GM19043 (cell line): ENCODE data around the gene ZDHHC3.
"Not testable (repeated sequence)": the region's sequence is repeated elsewhere in the genome, so short reads cannot be mapped to it uniquely, and the experiment has no call there.

Experiments used
- ATAC-seq: cut with Tn5 transposase; IDR thresholded peaks from one replicate; pipeline ENCODE4 v1.9.1; 2021; ENCODE audit warnings: low read depth; ENCODE audit not compliant: unreplicated experiment

ZDHHC3 gene

DNA sequence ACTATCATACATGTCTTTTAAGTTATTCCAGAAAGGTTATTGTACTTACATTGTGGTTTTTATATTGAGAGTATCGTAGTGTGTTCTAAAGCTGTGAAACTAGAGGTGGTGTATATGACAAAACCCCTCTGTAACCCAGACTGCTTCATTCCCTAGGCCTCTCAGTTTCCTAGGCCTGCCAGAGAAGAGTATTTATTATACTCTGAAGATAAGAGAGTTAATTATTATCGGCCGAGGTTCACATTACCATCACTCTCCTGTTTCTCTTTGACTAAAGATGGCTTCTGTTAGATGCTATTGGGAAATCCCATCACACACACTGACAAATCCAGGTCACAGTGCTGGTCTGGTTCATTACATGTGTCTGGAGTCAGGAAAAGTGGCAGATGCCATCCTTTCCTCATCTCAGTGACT, 20.6 kb upstream of the ZDHHC3 start:
- no peak for ATAC-seq

DNA sequence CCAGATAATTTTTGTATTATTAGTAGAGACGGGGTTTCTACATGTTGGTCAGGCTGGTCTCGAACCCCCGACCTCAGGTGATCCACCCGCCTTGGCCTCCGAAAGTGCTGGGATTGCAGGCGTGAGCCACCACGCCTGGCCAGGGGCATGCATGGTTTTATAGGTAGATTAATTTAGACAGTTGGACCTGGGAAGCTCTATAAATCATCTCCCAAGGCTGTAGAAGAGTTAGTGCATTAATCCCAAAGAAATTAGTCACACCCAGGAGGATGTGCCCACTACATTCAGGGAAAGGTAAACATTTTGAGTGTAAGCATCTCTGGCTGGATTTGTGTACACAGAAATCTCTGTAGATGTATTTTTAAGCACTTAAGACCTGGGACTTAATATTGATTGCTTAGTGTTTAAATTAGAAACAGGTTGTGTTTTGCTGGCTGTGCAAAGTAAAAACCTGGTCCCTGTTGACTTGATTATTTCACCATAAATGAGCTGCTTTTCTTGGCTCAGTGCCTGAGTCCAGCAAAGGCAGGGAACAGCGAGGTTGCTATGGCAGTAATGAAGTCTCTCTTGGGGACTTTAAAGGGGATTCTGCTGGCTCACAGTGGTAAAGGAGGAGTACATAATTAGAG, 19.3 kb upstream of the ZDHHC3 start:
- ATAC-seq = no peak

DNA sequence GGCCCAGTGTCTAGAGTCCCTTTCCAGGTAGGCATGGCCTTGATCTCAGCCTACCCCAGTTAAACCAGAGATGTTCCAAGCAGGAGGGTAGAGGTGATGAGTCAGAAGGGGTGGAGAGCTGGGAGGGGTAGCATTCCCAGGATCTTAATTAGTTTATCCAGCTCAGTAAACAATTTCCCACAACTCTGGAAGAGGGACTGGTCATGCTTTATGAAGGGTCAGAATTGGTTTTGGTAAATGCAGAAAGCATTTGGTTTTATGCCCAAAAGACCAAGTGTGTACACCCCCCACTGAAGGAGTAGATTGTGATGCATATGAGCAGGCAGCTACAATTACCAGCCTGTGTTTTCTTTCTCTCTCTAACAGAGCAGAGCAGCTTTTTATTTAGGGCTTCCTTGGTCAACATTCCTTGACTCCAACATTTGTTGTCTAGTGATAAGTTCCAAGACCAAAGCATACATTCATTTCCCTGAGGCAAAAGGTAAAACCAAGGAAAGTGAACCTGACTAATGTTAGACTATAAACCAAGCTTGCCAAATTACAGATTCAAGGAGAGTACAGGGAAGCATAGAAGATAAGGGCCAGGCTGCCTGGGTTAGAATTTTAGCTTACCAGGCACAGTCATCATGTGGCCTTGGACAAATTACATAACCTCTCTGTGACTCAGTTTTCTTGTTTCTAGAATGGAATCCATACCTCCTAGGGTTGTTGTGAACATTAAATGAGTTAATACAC, 17.7 kb upstream of the ZDHHC3 start:
- ATAC-seq = no peak

DNA sequence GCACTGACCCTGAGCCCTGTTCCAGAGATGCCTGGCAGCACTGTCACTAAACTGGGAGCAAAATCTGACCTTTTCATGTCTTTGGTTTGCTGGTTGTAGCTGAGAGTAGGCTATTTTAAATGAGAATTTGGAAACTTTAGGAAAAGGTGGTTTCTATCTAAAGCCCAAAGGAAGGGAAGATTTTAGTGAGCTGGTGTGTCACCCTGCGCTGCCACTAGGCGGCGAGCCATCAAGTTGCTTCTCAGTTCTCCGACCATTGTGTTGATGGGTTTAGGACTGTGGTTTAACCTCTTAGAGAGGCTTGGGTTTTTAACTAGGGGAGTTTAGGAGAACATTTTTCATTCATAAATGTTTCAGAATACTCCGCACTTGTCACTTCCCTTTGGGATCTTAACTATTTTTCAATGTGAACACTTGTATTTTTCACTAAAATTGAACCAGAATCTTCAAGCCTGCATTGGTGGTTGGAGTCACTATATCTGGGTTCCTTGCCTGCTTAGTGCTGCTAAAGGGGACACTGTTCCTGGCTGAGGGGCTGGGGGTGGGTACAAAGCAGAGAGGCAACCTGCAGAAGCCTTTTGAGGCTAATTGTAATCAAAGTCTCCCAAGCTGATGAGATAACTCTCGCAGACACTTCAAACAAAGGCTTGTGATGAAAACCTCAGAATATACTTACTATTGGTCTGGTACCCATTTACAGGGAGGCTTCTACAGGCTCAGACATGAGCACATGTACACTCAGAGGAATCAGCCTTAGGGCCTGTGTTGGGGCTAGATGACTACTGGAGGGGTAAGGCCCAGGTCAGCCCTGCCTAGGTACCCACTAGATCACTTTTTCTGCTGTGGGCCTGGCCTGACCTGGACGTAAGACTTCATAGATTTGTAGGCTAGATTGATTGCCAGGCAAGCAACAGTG, 16.8 kb upstream of the ZDHHC3 start:
- no peak for ATAC-seq

DNA sequence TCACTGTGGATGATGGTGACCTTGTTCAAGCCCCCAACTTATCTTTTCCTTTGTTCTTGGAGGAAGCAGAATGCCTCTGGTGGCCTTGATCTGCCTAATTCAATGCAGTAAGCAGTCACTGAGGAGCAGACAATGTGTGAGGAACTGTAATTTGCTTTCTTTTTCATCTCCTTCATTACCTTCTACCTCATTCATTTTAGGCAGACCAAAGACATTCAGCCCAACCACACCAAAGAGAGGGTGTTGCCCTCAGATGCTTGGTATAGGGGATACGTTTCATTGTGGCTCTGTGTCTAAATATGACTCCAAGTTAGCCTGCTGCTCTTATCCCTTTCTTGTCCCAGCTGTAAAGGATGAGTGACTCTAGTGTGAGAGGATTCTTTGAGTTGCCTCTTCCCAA, 15.4 kb upstream of the ZDHHC3 start:
- ATAC-seq = no peak

DNA sequence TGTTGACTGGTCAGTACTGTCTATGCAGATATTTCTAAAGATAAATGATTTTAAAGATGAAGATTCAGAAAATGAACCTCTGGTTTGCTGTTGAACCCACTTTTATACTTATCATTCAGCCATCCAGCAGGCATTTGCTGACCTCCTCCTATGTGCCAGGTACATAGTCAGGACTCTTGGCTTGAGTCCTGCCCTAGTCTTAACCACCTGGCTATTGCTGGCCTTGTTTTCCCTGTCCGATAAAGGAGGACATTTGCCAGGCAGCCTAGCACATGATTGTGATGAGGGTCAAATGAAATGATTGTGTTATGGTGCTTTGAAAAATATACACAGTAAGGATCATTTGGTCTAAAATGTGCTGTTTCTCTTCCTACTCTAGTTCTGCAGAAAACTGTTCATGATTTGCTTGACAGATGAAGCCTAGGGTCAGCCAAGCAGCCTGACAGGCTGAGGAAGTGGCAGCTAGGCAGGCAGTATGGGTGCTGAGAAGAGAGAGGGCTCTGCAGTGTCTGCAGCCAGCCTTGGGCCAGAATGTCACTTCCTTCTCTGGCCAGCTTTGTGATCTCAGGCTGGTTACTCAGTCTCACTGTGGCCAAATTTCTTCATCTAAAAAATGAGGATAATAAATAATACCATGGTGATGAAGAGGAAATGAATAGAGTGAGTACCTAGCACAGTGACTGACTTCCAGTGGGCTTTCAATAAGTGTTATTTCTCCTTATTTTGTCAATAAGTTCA, 13.8 kb upstream of the ZDHHC3 start:
- no peak for ATAC-seq

DNA sequence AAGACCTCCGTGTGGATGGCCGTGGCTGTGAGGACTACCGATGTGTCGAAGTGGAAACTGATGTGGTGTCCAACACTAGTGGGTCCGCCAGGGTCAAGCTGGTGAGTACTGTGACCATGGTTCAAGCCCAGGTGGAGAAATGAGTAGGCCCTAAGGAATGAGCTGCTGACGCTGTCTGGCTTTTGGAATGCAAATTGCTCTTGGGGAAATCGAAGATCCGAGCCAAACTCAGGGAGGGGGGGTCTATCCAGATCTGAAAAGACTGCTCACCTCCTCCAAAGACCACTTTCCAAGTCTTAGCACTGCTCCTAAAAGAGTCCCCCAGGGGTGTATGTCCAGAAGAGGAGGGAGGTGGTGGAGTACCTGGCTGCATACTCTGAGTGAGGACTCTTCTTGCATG, 13.2 kb upstream of the ZDHHC3 start:
- ATAC-seq = no peak

DNA sequence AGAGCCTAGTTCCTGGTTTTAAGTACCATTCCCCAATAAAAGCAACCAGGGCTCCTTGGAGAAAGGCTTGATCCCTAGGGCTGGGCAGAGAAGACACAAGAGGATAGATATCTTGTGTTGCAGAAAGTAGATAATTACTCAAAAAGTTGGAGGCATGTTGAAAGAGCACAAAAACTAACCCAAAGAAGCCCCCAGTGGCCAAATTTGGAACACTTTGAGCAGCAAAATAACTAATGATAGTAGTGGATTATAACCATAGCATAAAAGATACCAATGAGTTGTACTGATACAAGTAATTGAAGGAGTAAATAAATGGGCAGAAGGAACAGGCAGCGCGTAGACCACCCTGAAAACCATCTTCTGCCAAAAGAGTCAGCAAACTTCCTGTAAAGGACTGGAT, 12.1 kb upstream of the ZDHHC3 start:
- no peak for ATAC-seq

DNA sequence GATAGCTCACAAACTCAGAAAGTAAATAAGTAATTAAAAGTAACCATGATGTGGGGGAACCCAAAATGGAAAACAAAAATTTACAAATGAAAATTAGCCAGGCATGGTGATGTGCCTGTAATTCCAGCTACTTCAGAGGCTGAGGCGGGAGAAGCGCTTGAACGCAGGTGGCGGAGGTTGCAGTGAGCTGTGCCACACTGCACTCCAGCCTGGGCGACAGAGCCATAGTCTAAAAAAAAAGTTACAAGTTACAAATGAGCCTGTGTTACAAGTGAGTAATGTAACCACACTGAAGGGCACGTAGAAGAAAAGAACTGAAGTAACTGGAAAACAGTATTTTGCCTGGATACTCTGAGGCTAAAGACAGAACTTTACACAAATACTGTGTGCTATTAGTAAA, 11.4 kb upstream of the ZDHHC3 start:
- no peak for ATAC-seq

DNA sequence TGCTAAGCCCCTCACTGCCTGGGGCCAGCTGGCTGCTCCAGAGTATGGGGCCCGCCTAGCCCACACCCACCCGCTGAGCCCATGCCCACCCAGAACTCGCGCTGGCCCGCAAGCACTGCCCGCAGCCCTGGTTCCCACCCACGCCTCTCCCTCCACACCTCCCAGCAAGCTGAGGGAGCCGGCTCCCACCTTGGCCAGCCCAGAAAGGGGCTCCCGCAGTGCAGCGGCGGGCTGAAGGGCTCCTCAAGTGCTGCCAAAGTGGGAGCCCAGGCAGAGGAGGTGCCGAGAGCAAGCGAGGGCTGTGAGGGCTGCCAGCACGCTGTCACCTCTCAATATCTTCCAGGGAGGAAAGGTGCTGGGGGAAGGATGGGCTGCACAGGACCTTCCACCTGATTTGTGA, 10.4 kb upstream of the ZDHHC3 start:
- ATAC-seq = not testable (repeated sequence)

DNA sequence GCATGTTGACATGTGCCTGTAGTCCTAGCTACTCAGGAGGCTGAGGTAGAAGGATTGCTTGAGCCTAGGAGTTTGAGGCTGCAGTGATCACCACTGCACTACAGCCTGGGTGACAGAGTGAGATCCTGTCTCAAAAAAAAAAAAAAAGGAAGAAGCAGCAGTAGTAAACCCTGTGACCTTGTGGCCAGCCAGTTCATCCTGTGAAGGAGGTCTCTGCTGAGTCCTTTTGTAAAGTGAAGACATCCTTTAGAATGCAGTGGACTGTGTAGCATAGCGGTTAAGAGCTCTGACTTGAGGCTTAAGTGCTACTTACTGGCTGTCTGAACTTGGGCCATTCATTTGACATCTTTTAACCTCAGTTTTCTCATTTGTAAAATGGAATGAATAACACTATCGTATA, 8.4 kb upstream of the ZDHHC3 start:
- ATAC-seq = peak; percentile 48

DNA sequence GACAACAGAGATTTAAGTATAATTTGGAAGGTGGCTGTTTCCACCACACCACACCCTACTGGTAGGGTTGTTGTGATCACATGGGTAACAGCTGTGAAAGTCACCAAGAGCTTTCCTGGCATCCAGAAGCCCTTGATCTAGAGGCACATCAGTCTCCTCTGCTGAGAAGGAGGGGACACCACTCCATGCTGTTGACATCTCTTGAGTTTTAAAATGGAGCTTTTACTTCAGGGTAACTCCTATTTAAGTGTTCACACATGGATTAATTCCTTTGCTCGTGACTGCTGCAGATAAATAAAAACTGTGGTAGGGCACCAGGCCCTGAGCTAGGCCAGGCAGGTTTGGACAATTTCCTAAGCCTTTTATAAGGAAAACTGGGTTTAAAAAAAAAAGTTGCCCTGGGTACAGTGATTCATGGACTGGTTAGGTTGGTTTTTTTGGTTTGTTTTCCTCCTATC, 7.5 kb upstream of the ZDHHC3 start:
- no peak for ATAC-seq

DNA sequence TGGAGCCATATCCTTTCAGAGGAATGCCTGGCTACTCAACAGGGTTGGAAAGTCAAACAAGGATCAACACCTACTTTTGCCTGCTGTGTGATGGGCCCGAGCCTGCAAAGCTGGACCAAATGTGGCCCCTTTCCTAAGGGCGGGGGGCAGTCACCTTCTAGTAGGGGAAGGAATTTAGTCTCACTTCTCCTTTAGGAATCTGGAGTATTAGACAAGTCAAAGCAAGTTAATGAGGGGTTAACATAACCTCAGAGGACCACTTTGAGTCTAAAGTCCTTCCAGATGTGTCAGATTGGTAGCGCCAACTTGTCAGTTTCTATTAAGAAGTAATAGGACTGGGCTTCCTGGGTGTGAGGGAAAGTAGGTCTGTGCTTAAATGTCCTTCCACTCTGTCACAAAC, 6.8 kb upstream of the ZDHHC3 start:
- no peak for ATAC-seq

DNA sequence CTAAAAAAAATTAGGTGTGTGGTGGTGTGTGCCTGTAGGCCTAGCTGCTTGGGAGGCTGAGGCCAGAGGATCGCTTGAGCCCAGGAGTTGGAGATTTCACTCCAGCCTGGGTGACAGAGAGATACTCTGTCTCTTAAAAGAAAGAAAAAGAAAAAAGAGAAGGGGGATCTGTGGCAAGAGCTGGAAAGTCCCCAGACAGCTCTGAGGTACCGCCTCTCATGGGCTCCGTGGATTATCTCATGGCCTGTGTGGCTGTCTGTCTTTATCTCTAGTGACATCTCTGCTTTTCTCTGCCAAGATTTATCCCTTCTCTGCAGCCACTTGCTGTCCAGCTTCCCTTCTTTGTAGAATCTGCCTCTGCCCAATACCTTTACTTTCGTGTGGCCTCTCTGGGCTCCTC, 5.8 kb upstream of the ZDHHC3 start:
- no peak for ATAC-seq

DNA sequence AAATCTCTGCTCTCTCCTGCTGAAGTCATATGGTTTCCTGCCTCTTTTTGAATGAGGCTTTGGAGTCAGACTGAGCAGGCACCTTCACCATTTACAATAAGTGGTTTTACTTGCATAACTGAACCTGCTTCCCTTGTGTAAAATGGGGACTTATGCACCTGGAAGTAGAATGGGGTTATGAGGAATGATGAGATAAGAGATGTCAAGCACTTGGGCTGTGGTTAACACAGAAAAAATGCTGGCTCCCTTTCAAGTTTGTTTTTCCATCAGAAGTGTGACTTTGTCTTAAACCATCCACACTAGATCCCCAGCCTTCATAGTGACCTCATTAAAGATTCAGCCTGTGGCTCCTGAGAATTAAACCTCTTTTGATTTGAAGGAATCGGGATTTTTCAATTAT, 5.2 kb upstream of the ZDHHC3 start:
- ATAC-seq = no peak

DNA sequence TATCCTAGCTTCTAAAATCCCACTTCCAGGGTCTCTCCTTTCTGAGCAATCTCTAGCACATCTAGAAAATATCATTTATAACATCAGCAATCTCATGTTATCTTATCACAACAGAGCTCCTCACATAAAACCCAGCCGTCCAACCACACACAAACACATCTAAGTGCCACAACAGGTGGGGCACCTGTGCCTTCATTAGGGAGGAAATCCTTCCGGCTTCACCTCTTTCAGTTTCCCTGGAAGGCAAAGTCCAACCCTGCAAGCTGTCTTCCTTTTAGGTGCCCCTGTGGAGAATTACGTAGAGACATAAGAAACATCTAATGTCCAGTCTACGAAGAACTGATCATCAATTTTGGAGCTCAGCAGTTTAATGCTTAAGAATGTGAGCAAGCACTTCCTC, 1.6 kb downstream of the ZDHHC3 start:
- no peak for ATAC-seq

DNA sequence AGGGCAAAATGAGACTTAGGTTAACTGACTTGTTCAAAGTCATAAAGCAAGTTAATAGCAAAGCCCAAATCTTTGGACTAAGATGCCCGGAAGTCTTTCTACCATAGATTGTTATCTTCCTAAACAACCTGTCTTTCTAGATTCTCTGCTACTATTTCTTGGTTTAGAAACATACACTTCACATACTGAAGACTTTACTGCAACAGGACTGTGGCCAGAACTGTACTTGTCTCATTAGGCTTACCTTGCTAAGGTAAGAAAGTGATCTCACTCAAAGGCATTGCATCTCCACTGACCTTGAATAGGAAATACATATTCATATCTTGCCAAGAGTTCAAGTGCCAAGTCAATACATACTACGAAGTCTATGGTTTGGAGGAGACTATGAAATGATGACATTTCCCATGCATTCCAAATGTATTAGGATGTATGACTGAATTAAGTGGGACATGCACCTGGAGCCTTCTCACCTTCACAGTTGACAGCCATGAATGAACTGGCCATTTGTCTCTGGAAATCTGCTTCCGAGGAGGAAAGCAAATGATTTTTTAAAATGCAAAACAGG, 5.0 kb downstream of the ZDHHC3 start:
- ATAC-seq = no peak

DNA sequence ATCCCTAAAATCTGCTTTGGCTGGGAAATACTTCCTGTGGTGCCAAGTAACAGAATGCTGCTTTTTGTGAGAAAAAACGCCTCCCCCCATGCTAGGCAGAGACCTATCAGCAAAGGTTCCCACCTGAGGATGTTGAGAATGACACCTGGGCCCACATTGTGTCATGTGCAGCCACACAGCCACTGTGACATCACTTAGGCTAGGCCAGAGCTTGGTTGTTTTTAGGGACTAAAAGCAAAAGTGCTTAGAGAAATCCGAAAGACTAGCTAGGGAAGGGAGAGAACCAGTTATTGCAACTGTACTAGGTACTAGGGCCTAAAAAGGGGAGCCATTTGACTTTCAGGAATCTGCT, 6.2 kb downstream of the ZDHHC3 start:
- ATAC-seq = no peak

DNA sequence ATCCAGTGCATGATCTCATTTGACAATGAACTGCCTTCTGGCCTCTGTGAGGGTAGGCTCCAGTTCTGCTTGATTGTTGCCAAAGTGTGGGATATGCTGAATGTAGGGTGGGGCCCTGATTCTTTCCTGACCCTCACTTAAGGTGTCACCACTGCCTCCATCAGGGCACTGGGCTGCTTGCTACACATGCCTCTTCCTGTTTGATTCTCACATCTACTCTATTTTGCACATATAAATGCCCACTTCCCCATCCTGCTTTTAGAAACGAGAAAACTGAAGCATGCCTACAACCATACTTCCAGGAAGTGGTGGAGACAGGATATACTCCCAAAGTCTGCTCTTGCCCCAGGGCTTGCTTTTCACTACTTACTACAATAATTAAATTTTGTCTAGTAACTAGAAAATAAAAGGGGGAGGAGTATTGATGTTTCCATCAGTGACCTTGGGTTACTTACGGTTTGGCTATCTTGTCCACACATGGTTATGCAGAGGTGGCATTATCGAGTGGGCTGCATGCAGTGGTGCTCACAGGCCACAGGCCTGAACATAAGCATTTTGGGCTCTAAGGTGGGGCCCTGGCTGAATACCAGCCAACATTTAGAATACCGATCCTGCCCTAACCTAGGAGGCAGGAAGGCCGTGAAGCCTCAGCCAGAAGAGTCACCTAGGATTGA, 6.7 kb downstream of the ZDHHC3 start:
- ATAC-seq = no peak

DNA sequence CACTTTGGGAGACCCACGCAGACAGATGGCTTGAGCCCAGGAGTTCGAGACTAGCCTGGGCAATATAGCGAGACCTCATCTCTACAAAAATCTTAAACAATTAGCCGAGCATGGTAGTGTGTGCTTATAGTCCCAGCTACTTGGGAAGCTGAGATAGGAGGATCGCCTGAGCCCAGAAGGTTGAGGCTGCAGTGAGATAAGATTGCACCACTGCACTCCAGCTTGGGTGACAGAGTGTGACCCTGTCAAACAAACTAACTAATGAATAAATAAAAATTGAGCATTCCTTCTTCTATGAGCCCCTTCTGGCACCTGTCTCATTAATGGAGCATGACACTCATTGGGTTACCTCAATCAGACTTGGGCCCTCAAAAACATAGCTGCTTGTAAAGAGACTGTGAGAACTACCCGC, 7.5 kb downstream of the ZDHHC3 start:
- ATAC-seq = no peak
